Measurements from ENCODE around the gene NELL1. TPM values are rescaled to one million over a fixed set of nuclear protein-coding genes. Genes with fewer than 3 reads are reported as not detected.

Gene NELL1
- total RNA-seq, 4 donors from 2014 or later, result not detected

GRCh38 chr11:21495879-21496278, 826.5 kb downstream of the NELL1 start:
- TF ChIP-seq CTCF (IDR thresholded peaks at IDR 0.05), result no peak
- TF ChIP-seq POLR2A (IDR thresholded peaks at IDR 0.05), result no peak
- no peak for DNase-seq
- Histone ChIP-seq H3K4me1 (no peaks in the 10 kb centered on the region), H3K36me3 (no peaks in the 10 kb centered on the region), H3K27me3 (no peaks in the 10 kb centered on the region), H3K27ac (no peak overlapping the region), H3K9me3 (no peaks in the 10 kb centered on the region), H3K4me3 (replicated peaks in 1 of 3) (no peak overlapping the region)
- 97 to 98% methylated on average over 1 of the region's 1 CpG for WGBS, 2 donors
- intact Hi-C loops (cut with DNase I), result no loop called here

DNA sequence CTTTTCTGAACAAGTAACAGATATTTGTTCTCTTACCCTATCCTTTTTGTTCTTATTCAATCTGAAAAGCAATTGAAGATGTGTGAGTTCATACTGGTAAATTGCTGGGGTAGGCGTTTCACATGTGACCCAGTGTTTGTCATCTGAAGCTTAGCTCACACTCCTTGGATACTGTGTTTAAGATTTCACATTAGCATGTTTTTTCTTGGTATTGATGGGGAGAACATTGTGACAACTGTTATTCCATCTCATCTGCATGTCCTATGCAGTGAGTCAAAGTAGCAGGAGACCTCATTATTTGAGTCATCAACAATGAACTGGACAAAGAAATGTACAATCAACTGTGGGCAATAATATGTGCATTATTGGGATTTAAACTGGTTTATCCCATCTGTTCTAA, 831.9 kb downstream of the NELL1 start:
- intact Hi-C loops (cut with DNase I), result no loop called here
- no peak for DNase-seq
- WGBS, 2 donors, result 90 to 95% methylated on average over 1 of the region's 1 CpG
- TF ChIP-seq POLR2A (IDR thresholded peaks at IDR 0.05), result no peak
- TF ChIP-seq CTCF (IDR thresholded peaks at IDR 0.05), result no peak
- Histone ChIP-seq H3K4me1 (no peaks in the 10 kb centered on the region), H3K9me3 (no peaks in the 10 kb centered on the region), H3K36me3 (no peaks in the 10 kb centered on the region), H3K4me3 (replicated peaks in 1 of 3) (no peak overlapping the region), H3K27ac (no peak overlapping the region), H3K27me3 (no peaks in the 10 kb centered on the region)

DNA sequence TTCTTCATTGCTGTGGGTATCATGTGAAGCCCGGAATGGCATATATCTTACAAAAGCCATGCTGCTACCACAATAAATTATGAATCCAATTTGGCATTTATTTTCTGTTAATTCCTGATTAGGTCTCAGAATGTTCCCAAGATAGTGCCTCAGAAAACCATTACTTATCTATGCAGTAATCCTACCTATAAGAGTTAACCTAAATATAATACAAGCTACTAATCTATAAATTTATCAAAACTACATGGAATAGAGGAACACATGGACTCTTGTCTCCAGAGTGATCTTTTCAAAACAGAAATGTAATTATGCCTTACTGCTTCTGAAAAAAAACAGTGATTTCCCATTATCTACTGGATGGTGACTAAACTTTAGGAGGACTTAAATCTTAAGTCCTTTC, 835.7 kb downstream of the NELL1 start:
- DNase-seq, result no peak
- no peak for TF ChIP-seq POLR2A (IDR thresholded peaks at IDR 0.05)
- TF ChIP-seq CTCF (IDR thresholded peaks at IDR 0.05), result no peak
- Histone ChIP-seq H3K4me3 (replicated peaks in 1 of 3) (no peak overlapping the region), H3K4me1 (no peaks in the 10 kb centered on the region), H3K9me3 (no peaks in the 10 kb centered on the region), H3K36me3 (no peaks in the 10 kb centered on the region), H3K27ac (no peak overlapping the region), H3K27me3 (no peaks in the 10 kb centered on the region)
- WGBS, 2 donors, result 94 to 100% methylated on average over 1 of the region's 1 CpG
- intact Hi-C loops (cut with DNase I), result no loop called here

GRCh38 chr11:21511835-21512440, 842.6 kb downstream of the NELL1 start:
- Histone ChIP-seq H3K27me3 (no peaks in the 10 kb centered on the region), H3K27ac (no peak overlapping the region), H3K4me3 (replicated peaks in 1 of 3) (no peak overlapping the region), H3K9me3 (no peaks in the 10 kb centered on the region), H3K36me3 (no peaks in the 10 kb centered on the region), H3K4me1 (no peaks in the 10 kb centered on the region)
- peak in 3 of 6 experiments; percentile 21 to 52 (median 32) for TF ChIP-seq CTCF (IDR thresholded peaks at IDR 0.05)
- TF ChIP-seq POLR2A (IDR thresholded peaks at IDR 0.05), result no peak
- 35 to 39% methylated on average over 2 of the region's 2 CpGs for WGBS, 2 donors
- DNase-seq, result peak; percentile 46 to 72
- intact Hi-C loops (cut with DNase I), result loop anchor here (10.0 kb wide), 1 partner anchor 867 kb away; no protein-coding TSS in a partner anchor

GRCh38 chr11:21514316-21514715, 844.9 kb downstream of the NELL1 start:
- peak in 1 of 6 experiments; percentile 27 for TF ChIP-seq CTCF (IDR thresholded peaks at IDR 0.05)
- TF ChIP-seq POLR2A (IDR thresholded peaks at IDR 0.05), result no peak
- H3K9me3 ChIP-seq, result no peaks in the 10 kb centered on the region
- no peak overlapping the region for H3K4me3 ChIP-seq (replicated peaks in 1 of 3)
- no peak overlapping the region for H3K27ac ChIP-seq
- peak in 1 of 2 donors; percentile 12 for DNase-seq
- intact Hi-C loops (cut with DNase I), result loop anchor here (10.0 kb wide), 1 partner anchor 870 kb away; no protein-coding TSS in a partner anchor
- no peaks in the 10 kb centered on the region for H3K36me3 ChIP-seq
- 43 to 55% methylated on average over 3 of the region's 3 CpGs for WGBS, 2 donors
- no peaks in the 10 kb centered on the region for H3K27me3 ChIP-seq
- H3K4me1 ChIP-seq, result no peaks in the 10 kb centered on the region
